Choroid plexus epithelial cell (primary cell): ENCODE measurements around the gene ZFP1.
A peak's percentile ranks its signal among the peaks of the same experiment; 100 is the strongest.
"Not testable (repeated sequence)": the region's sequence is repeated elsewhere in the genome, so short reads cannot be mapped to it uniquely, and the experiment has no call there.

Experiments used
- DNase-seq: peaks from one replicate; pipeline ENCODE4 v3.0.0-alpha.2; 2010; ENCODE audit warnings: low read depth
- H3K4me3 ChIP-seq: 2 replicates; pipeline ENCODE4 v1.5.1; 2011; ENCODE audit warnings: low read depth, mild to moderate bottlenecking, control low read depth, low read length, moderate library complexity
- TF ChIP-seq, protein P1 (sequence below): conservative IDR thresholded peaks from 2 replicates; pipeline ENCODE4 v1.5.1; 2011; ENCODE audit warnings: low read depth, mild to moderate bottlenecking, control low read depth, inconsistent platforms, low read length, moderate library complexity

The ZFP1 gene

DNA sequence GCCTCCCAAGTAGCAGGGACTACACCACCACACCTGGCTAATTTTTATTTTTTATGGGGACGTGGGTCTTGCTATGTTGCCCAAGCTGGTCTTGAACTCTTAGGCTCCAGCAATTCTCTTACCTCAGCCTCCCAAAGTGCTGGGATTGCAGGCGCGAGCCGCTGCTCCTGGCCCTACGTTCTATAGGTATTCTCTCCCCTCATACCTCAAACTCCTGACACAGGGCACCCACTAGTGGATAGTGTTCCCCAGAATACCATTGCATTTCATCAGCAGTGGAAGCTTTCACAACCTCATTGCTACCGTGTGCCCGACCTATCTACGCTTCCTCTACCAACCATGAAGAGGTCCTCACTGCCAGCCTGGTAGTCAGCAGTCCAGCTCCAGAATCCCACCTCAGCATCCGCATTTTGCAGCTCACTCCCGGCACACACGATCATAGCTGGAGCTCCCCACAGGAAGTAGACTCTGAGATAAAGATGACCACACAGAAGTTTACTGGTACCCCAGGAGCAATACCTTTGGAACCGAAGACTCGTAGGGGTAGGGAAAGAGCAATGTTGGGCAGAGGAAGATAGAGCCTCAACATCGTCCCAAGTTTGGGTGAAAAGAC lies 49.3 kb downstream of the ZFP1 start:
- TF ChIP-seq, protein P1, sequence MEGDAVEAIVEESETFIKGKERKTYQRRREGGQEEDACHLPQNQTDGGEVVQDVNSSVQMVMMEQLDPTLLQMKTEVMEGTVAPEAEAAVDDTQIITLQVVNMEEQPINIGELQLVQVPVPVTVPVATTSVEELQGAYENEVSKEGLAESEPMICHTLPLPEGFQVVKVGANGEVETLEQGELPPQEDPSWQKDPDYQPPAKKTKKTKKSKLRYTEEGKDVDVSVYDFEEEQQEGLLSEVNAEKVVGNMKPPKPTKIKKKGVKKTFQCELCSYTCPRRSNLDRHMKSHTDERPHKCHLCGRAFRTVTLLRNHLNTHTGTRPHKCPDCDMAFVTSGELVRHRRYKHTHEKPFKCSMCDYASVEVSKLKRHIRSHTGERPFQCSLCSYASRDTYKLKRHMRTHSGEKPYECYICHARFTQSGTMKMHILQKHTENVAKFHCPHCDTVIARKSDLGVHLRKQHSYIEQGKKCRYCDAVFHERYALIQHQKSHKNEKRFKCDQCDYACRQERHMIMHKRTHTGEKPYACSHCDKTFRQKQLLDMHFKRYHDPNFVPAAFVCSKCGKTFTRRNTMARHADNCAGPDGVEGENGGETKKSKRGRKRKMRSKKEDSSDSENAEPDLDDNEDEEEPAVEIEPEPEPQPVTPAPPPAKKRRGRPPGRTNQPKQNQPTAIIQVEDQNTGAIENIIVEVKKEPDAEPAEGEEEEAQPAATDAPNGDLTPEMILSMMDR, result no peak
- peak overlapping the region; percentile 45 for H3K4me3 ChIP-seq
- peak; percentile 30 for DNase-seq

DNA sequence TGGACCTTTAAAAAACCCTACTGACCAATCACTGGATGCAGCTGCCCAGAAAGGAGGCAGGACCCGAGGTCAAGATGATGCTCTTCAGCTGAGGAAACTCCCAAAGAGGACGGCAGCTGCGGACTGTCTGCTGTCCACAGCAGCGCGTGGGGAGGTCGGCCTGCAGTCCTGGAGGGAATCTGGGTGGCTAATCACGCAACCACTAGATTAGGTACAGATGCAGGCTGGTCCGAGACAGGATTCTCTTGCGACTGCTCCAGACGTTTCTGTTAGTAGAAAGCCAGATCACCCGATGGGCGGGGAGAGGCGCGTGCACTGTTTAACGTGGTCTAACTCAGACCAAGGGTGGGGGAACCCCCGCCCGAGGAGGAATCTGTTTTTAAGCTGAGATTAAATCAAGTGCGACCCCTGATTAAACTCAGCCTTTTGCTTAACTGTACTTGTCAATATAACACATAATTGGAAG lies 49.8 kb downstream of the ZFP1 start:
- peak overlapping the region; percentile 45 for H3K4me3 ChIP-seq
- peak; percentile 49 for DNase-seq
- TF ChIP-seq, protein P1, result no peak

DNA sequence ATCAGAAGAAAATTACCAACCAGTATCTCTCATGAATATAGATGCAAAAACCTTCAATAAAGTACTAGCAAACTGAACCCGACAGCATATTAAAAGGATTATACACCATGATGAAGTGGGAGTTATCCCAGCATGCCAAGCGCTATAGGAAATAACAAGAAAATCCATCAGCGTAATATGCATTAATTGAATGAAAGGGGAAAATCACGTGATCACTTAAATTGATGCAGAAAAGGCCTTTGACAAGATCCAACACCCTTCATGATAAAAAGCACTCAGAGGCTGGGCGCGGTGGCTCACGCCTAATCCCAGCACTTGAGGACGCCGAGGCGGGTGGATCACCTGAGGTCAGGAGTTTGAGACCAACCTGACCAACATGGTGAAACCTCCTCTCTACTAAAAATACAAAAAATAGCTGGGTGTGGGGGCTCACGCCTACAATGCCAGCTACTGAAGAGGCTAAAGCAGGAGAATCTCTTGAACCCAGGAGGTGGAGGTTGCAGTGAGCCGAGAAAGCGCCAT lies 53.8 kb downstream of the ZFP1 start:
- TF ChIP-seq, protein P1, result no peak
- H3K4me3 ChIP-seq, result no peak overlapping the region
- no peak for DNase-seq

DNA sequence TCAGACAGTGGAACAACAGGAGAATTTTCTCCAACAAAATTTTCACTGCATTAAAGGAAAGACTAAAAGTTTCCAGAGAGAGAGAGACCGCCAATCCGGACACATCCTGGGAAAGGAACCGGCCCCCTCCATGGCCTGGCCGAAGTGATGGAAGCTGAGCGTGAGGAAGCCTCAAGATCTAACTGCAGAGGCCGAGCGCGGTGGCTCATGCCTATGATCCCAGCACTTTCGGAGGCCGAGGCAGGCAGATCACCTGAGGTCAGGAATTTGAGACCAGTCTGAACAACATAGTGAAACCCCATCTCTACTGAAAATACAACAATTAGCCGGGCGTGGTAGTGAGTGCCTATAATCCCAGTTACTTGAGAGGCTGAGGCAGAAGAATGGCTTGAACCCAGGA lies 54.8 kb downstream of the ZFP1 start:
- TF ChIP-seq, protein P1, result no peak
- DNase-seq, result no peak
- no peak overlapping the region for H3K4me3 ChIP-seq

DNA sequence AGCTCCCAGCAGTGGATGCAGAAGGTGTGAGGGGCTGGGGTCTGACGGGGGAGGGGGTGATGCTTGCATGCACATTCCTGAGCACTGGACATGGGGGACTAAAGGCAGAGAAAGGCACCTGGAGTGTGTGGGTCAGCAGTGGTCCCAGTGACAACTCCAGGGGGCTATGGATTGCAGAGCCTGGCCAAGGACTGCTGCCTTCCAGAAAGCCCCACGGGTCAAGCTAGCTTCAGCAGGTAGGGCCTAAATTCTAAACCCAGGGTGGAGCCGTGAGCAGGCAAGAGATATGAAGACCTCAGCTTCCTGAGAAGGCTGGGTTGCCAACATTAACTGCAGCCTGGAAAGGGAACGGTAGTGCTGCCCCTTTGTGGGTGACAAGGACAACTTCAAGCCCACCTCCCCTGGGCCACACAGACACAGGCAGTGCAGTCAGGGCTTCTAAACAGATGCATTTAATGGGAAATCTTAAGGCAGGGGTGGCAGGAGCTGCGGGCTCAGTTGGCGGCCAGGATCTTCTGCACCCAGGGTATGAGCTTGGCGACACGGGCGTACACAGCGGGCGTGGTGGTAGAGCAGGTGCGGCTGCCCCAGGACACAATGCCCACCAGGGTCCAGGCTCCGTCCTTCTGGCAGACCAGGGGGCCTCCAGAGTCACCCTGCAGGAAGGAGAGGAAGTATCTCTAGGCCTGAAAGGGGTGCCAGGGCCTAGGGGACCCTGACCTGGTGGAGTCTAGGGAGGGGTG lies 55.5 kb downstream of the ZFP1 start:
- TF ChIP-seq, protein P1, result no peak
- no peak overlapping the region for H3K4me3 ChIP-seq
- no peak for DNase-seq

DNA sequence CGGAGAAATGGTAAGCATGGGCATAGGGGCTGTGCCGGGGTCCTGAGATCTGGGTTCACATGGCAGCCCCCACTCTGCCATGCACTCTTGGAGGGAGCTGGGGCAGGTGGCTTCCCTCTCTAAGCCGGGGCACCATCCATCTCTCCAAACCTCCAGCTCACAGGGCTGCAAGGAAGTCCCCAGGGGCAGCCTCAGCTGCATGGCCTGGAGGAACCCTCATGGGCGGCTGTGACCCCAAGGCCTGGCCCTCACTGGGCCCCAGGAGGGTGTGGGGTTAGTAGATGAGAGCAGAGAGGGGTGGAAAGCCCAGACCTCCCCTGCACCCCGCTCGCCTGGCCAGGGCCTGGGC lies 56.1 kb downstream of the ZFP1 start:
- no peak overlapping the region for H3K4me3 ChIP-seq
- no peak for DNase-seq
- TF ChIP-seq, protein P1, result no peak

DNA sequence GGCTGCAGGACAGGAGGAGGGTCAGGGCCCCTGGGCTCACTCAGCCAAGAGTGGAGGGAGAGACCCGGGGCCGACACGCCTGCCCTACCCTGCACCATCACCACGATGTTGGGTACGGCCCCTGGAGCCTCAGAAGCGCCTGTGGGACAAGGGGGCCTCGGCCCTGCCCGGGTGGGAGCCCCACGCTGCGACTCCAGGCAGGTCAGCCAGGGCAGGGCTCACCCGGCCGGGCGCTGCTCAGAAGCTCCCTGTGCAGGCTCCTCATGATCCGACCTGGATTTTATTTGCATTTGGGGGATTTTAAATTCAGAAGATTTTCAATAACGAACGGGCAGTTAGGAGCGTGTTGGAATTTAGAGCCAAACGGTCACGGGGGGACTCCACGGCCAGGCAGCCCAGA lies 56.6 kb downstream of the ZFP1 start:
- H3K4me3 ChIP-seq, DNase-seq: not testable (repeated sequence)

DNA sequence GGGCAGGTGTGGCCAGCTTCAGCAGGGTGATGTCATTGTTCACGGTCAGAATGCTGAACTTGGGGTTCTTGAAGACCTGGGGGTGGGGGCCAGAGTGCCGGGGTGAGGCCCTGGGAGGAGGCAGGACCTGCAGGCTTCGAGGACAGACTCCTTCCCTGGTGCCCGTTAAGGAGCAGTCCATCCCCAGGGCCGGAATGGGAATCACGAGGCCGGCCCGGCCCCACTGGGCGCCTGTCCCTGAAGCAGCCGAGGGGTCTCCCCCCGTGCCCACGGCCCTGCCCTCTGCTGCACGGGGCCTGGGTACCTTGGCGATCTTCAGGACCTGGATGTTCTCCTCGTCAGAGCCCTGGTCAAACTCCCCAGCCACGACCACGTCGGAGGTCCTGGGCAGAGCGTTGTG lies 57.1 kb downstream of the ZFP1 start:
- not testable (repeated sequence) for DNase-seq, H3K4me3 ChIP-seq

DNA sequence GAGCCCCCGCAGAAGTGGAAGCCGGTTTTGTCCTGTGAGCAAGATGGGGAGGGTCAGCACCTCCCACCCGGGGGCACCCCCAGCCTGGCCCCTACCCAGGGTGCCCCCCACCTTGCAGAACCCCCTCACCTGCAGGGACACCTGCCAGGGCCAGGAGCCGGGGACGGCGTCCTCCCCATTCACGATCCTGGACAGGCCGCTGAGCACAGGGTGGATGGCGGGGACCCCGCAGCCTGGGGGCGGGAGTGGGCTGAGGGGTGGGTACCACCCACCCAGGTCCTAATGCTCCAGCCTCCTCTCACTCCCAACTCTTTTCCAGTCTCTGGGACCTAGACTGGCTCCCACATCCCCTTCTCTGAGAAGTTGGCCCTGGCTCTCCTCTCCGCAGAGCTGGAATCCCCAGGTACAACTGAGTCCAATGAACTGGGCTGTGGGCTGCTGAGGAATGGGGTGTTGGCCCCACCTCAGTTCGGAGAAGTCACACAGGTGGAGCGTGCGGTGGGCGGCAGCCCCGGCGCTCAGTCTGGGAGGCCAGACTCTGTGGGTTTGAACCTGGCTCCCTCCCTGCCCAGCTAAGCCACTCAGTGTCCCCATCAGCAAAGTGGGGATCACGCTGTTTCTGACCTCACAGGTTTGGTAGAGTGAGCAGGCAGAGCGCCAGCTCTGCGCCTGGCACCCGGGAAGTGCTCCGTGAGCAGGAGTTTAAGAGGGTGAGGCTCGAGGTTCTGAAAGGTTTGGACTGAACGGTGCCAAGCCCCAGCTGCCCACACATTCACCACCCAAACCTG lies 57.8 kb downstream of the ZFP1 start:
- DNase-seq, H3K4me3 ChIP-seq: not testable (repeated sequence)
